ENCODE measurements around the gene LRRC9.

The LRRC9 gene

DNA sequence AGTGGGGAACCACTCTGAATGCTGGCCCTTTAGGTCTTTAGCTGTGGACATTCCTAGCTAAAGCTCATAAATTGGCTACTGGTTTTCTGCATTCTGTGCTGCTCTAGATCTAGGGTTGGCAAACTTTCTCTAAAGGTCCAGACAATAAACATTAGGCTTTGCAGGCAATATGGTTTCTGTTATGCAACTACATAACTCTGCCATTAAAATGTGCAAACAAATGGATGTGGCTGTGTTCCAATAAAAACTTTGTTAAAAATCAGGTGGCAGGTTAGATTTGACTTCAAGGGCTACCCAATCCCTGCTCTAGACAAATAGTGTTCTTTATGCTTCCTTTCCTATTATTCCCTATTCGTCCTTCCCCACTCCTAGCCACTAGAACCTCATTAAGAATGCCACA is 6.8 kb upstream of the LRRC9 start:
- H3K23ac ChIP-seq (ENCODE audit: low read length) = no peak overlapping the region
- no peaks in the 10 kb centered on the region for H3K27me3 ChIP-seq (ENCODE audit: insufficient read depth, low read length, poor library complexity)
- no peak overlapping the region for H3K4me2 ChIP-seq (ENCODE audit: low read length)
- no peaks in the 10 kb centered on the region for H3K4me1 ChIP-seq (ENCODE audit: control insufficient read depth, low read depth, low read length)
- no peak overlapping the region for H2BK15ac ChIP-seq (replicated peaks; ENCODE audit: low read depth)
- H2BK120ac ChIP-seq (ENCODE audit: low read depth, low read length) = no peak overlapping the region
- H4K5ac ChIP-seq (ENCODE audit: low read length) = no peak overlapping the region
- H3K36me3 ChIP-seq (ENCODE audit: control insufficient read depth, insufficient read depth, low read length) = no peaks in the 10 kb centered on the region
- no peak overlapping the region for H3K18ac ChIP-seq (ENCODE audit: low read length)
- H3K9ac ChIP-seq (ENCODE audit: low read length) = no peak overlapping the region
- no peak overlapping the region for H2AK5ac ChIP-seq (ENCODE audit: low read length)
- no peak overlapping the region for H4K8ac ChIP-seq (ENCODE audit: low read depth, low read length)
- H3K79me1 ChIP-seq (ENCODE audit: low read length) = no peaks in the 10 kb centered on the region
- no peak overlapping the region for H3K27ac ChIP-seq (ENCODE audit: low read depth, low read length)
- H3K56ac ChIP-seq (ENCODE audit: low read length) = no peak overlapping the region
- no peak overlapping the region for H3K4me3 ChIP-seq (ENCODE audit: low read length)
- no peak overlapping the region for H2BK5ac ChIP-seq (ENCODE audit: low read length)
- H3K4ac ChIP-seq (ENCODE audit: low read depth, low read length) = no peak overlapping the region
- no CpG with 5 or more reads among the region's 1 CpG for WGBS (ENCODE audit: extremely low coverage, insufficient coverage, low lambda C conversion rate)
- no peaks in the 10 kb centered on the region for H3K79me2 ChIP-seq (ENCODE audit: control insufficient read depth, insufficient read depth, low read length)
- DNase-seq = no peak

DNA sequence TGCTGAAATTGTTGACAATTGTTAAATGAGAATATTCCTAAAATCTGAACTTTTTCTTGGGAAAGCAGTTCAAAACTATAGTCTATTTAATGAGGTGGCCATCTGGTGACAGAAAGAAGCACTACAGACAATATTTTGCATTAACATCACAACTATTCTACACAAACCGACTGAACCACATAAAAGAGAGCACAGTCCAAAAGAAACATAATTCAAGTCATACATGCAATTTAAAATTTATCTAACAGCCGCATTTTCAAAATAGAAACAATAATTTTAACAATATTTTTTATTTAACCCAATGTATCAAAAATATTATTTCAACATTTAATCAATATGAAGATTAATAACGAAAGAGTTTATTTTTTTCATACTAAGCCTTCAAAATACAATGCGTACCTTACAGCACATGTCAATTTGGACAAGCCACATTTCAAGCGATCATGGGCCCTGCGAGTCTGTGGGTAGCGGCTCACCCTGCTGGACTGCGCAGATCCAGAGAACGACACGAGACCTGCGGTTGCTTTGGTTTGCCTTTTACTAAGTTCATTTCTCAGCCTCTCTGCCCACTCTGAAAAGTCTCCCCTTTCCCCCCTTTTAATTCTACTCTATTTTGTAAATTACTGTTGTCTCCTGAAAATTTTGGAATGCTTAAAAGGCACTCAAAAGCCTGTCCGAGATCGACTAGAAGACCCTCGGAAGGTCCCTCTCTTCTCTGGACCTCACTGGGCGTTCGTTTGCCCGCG is 947 bp upstream of the LRRC9 start:
- H3K79me2 ChIP-seq (ENCODE audit: control insufficient read depth, insufficient read depth, low read length) = no peaks in the 10 kb centered on the region
- no peaks in the 10 kb centered on the region for H3K79me1 ChIP-seq (ENCODE audit: low read length)
- no peaks in the 10 kb centered on the region for H3K27me3 ChIP-seq (ENCODE audit: insufficient read depth, low read length, poor library complexity)
- peak overlapping the region; percentile 66 for H3K4me3 ChIP-seq (ENCODE audit: low read length)
- no peak overlapping the region for H2BK5ac ChIP-seq (ENCODE audit: low read length)
- H3K18ac ChIP-seq (ENCODE audit: low read length) = peak overlapping the region; percentile 61
- H3K4me2 ChIP-seq (ENCODE audit: low read length) = peak overlapping the region; percentile 82
- H3K27ac ChIP-seq (ENCODE audit: low read depth, low read length) = peak overlapping the region; percentile 83
- H3K4ac ChIP-seq (ENCODE audit: low read depth, low read length) = no peak overlapping the region
- H3K4me1 ChIP-seq (ENCODE audit: control insufficient read depth, low read depth, low read length) = peaks cover 3% of the 10 kb centered on the region
- H3K23ac ChIP-seq (ENCODE audit: low read length) = no peak overlapping the region
- 90% methylated on average over 2 of the region's 18 CpGs for WGBS (ENCODE audit: extremely low coverage, insufficient coverage, low lambda C conversion rate)
- H4K5ac ChIP-seq (ENCODE audit: low read length) = no peak overlapping the region
- peak overlapping the region; percentile 95 for H3K56ac ChIP-seq (ENCODE audit: low read length)
- no peak overlapping the region for H4K8ac ChIP-seq (ENCODE audit: low read depth, low read length)
- no peak overlapping the region for H2BK15ac ChIP-seq (replicated peaks; ENCODE audit: low read depth)
- no peaks in the 10 kb centered on the region for H3K36me3 ChIP-seq (ENCODE audit: control insufficient read depth, insufficient read depth, low read length)
- H2BK120ac ChIP-seq (ENCODE audit: low read depth, low read length) = no peak overlapping the region
- H3K9ac ChIP-seq (ENCODE audit: low read length) = peak overlapping the region; percentile 79
- H2AK5ac ChIP-seq (ENCODE audit: low read length) = no peak overlapping the region
- DNase-seq = peak; percentile 48

DNA sequence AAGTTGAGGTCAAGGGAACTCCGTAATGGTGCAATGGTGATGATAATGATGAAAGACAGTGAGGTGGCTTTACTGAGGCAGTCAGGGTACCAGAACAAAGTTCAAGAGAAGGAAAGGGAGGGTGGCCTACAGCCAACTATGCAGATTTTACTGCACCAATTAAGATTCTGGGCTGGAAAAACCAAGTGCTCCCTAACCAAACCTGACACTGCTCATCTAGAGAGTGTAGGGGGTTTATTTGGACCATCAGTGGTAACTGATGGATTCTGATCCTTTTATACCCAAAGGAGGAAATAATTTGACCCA is 387 bp downstream of the LRRC9 start:
- Histone ChIP-seq H3K9ac (ENCODE audit: low read length) (peak overlapping the region; percentile 77), H3K4me1 (ENCODE audit: control insufficient read depth, low read depth, low read length) (peaks cover 3% of the 10 kb centered on the region), H3K79me1 (ENCODE audit: low read length) (no peaks in the 10 kb centered on the region), H2BK120ac (ENCODE audit: low read depth, low read length) (no peak overlapping the region), H3K27me3 (ENCODE audit: insufficient read depth, low read length, poor library complexity) (no peaks in the 10 kb centered on the region), H3K56ac (ENCODE audit: low read length) (peak overlapping the region; percentile 85), H3K4ac (ENCODE audit: low read depth, low read length) (peak overlapping the region; percentile 55), H3K23ac (ENCODE audit: low read length) (no peak overlapping the region), H3K79me2 (ENCODE audit: control insufficient read depth, insufficient read depth, low read length) (no peaks in the 10 kb centered on the region), H4K8ac (ENCODE audit: low read depth, low read length) (no peak overlapping the region), H2BK5ac (ENCODE audit: low read length) (peak overlapping the region; percentile 25), H3K4me2 (ENCODE audit: low read length) (peak overlapping the region; percentile 71), H3K27ac (ENCODE audit: low read depth, low read length) (peak overlapping the region; percentile 17), H3K18ac (ENCODE audit: low read length) (no peak overlapping the region), H3K36me3 (ENCODE audit: control insufficient read depth, insufficient read depth, low read length) (no peaks in the 10 kb centered on the region), H2BK15ac (replicated peaks; ENCODE audit: low read depth) (peak overlapping the region; percentile 74), H3K4me3 (ENCODE audit: low read length) (peak overlapping the region; percentile 28), H2AK5ac (ENCODE audit: low read length) (no peak overlapping the region), H4K5ac (ENCODE audit: low read length) (no peak overlapping the region)
- no CpG with 5 or more reads among the region's 1 CpG for WGBS (ENCODE audit: extremely low coverage, insufficient coverage, low lambda C conversion rate)
- no peak for DNase-seq

- no peak overlapping the region for H2BK120ac ChIP-seq (ENCODE audit: low read depth, low read length)
- H3K56ac ChIP-seq (ENCODE audit: low read length) = no peak overlapping the region
- H2BK5ac ChIP-seq (ENCODE audit: low read length) = no peak overlapping the region
- no peak for DNase-seq
- no peak overlapping the region for H4K5ac ChIP-seq (ENCODE audit: low read length)
- WGBS (ENCODE audit: extremely low coverage, insufficient coverage, low lambda C conversion rate) = no CpG with 5 or more reads among the region's 2 CpGs
- no peaks in the 10 kb centered on the region for H3K79me2 ChIP-seq (ENCODE audit: control insufficient read depth, insufficient read depth, low read length)
- no peak overlapping the region for H3K4me3 ChIP-seq (ENCODE audit: low read length)
- H2BK15ac ChIP-seq (replicated peaks; ENCODE audit: low read depth) = no peak overlapping the region
- H3K27ac ChIP-seq (ENCODE audit: low read depth, low read length) = no peak overlapping the region
- H4K8ac ChIP-seq (ENCODE audit: low read depth, low read length) = no peak overlapping the region
- H2AK5ac ChIP-seq (ENCODE audit: low read length) = no peak overlapping the region
- H3K18ac ChIP-seq (ENCODE audit: low read length) = no peak overlapping the region
- no peaks in the 10 kb centered on the region for H3K79me1 ChIP-seq (ENCODE audit: low read length)
- H3K4me2 ChIP-seq (ENCODE audit: low read length) = no peak overlapping the region
- H3K27me3 ChIP-seq (ENCODE audit: insufficient read depth, low read length, poor library complexity) = no peaks in the 10 kb centered on the region
- H3K23ac ChIP-seq (ENCODE audit: low read length) = no peak overlapping the region
- no peak overlapping the region for H3K4ac ChIP-seq (ENCODE audit: low read depth, low read length)
- H3K4me1 ChIP-seq (ENCODE audit: control insufficient read depth, low read depth, low read length) = no peaks in the 10 kb centered on the region
- no peak overlapping the region for H3K9ac ChIP-seq (ENCODE audit: low read length)
- no peaks in the 10 kb centered on the region for H3K36me3 ChIP-seq (ENCODE audit: control insufficient read depth, insufficient read depth, low read length)
These were observed 5.9 kb downstream of the LRRC9 start for GRCh38 chr14:59925797-59926196.

DNA sequence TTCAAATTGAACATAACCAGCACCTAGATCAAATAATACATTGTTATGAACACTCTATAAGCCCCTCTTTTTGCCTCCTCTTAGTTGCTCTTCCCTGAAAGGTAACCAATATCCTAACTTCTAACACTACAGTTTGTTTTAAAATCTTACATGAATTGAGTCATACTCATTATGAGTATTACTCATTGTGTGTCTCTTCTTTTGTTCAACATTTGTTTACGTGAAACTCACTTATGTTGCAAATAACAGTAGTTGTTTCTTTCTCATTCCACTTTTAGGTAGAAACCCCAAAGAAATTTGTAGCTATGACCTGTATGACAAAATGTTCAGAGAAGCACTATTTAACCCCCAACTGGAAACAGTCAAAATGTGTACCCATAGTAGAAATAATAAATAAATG is 6.6 kb downstream of the LRRC9 start:
- H4K5ac ChIP-seq (ENCODE audit: low read length) = no peak overlapping the region
- H3K36me3 ChIP-seq (ENCODE audit: control insufficient read depth, insufficient read depth, low read length) = no peaks in the 10 kb centered on the region
- H3K4ac ChIP-seq (ENCODE audit: low read depth, low read length) = no peak overlapping the region
- H2AK5ac ChIP-seq (ENCODE audit: low read length) = no peak overlapping the region
- no peak overlapping the region for H2BK120ac ChIP-seq (ENCODE audit: low read depth, low read length)
- H3K27me3 ChIP-seq (ENCODE audit: insufficient read depth, low read length, poor library complexity) = no peaks in the 10 kb centered on the region
- no peak overlapping the region for H3K9ac ChIP-seq (ENCODE audit: low read length)
- no CpG with 5 or more reads among the region's 1 CpG for WGBS (ENCODE audit: extremely low coverage, insufficient coverage, low lambda C conversion rate)
- H3K18ac ChIP-seq (ENCODE audit: low read length) = no peak overlapping the region
- DNase-seq = no peak
- H3K79me2 ChIP-seq (ENCODE audit: control insufficient read depth, insufficient read depth, low read length) = no peaks in the 10 kb centered on the region
- no peak overlapping the region for H3K23ac ChIP-seq (ENCODE audit: low read length)
- H3K4me1 ChIP-seq (ENCODE audit: control insufficient read depth, low read depth, low read length) = no peaks in the 10 kb centered on the region
- H2BK5ac ChIP-seq (ENCODE audit: low read length) = no peak overlapping the region
- H2BK15ac ChIP-seq (replicated peaks; ENCODE audit: low read depth) = no peak overlapping the region
- H3K4me3 ChIP-seq (ENCODE audit: low read length) = no peak overlapping the region
- no peak overlapping the region for H3K4me2 ChIP-seq (ENCODE audit: low read length)
- H3K79me1 ChIP-seq (ENCODE audit: low read length) = no peaks in the 10 kb centered on the region
- H3K27ac ChIP-seq (ENCODE audit: low read depth, low read length) = no peak overlapping the region
- H4K8ac ChIP-seq (ENCODE audit: low read depth, low read length) = no peak overlapping the region
- H3K56ac ChIP-seq (ENCODE audit: low read length) = no peak overlapping the region

DNA sequence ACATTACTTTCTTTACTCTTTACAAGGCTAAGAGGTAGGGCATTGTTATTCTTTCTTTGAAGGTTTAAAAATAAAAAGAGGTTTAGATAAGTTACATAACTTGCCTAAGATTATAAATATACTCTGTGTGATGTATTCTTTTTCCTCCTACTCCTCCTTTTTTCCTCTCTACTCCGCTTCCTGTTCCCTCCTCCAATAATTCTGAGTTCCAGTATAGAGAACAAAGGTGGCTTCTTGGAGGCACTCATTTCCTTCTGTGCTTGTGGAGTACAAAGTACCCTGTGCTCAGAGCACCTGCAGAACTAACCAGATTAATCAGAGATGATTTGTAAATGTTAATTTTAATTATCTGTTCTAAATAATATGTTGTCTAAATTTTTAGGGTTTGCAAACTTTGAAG is 11.3 kb downstream of the LRRC9 start:
- no peak overlapping the region for H2BK120ac ChIP-seq (ENCODE audit: low read depth, low read length)
- no peak overlapping the region for H3K4me2 ChIP-seq (ENCODE audit: low read length)
- H2AK5ac ChIP-seq (ENCODE audit: low read length) = no peak overlapping the region
- H3K4me1 ChIP-seq (ENCODE audit: control insufficient read depth, low read depth, low read length) = no peaks in the 10 kb centered on the region
- H3K36me3 ChIP-seq (ENCODE audit: control insufficient read depth, insufficient read depth, low read length) = no peaks in the 10 kb centered on the region
- H3K56ac ChIP-seq (ENCODE audit: low read length) = no peak overlapping the region
- no peak overlapping the region for H2BK15ac ChIP-seq (replicated peaks; ENCODE audit: low read depth)
- no peaks in the 10 kb centered on the region for H3K79me2 ChIP-seq (ENCODE audit: control insufficient read depth, insufficient read depth, low read length)
- no peak overlapping the region for H3K4me3 ChIP-seq (ENCODE audit: low read length)
- H4K8ac ChIP-seq (ENCODE audit: low read depth, low read length) = no peak overlapping the region
- no peak overlapping the region for H4K5ac ChIP-seq (ENCODE audit: low read length)
- no peak overlapping the region for H3K4ac ChIP-seq (ENCODE audit: low read depth, low read length)
- H3K23ac ChIP-seq (ENCODE audit: low read length) = no peak overlapping the region
- no peaks in the 10 kb centered on the region for H3K27me3 ChIP-seq (ENCODE audit: insufficient read depth, low read length, poor library complexity)
- no peak for DNase-seq
- no peaks in the 10 kb centered on the region for H3K79me1 ChIP-seq (ENCODE audit: low read length)
- no CpG with 5 or more reads among the region's 1 CpG for WGBS (ENCODE audit: extremely low coverage, insufficient coverage, low lambda C conversion rate)
- H3K27ac ChIP-seq (ENCODE audit: low read depth, low read length) = no peak overlapping the region
- H2BK5ac ChIP-seq (ENCODE audit: low read length) = no peak overlapping the region
- H3K18ac ChIP-seq (ENCODE audit: low read length) = no peak overlapping the region
- H3K9ac ChIP-seq (ENCODE audit: low read length) = no peak overlapping the region
